GM10266 (cell line): ENCODE results near the gene BCL2L1.
A peak's percentile ranks its signal among the peaks of the same experiment; 100 is the strongest.
"Not testable (repeated sequence)": the region's sequence is repeated elsewhere in the genome, so short reads cannot be mapped to it uniquely, and the experiment has no call there.

Experiments
- DNase-seq: peaks from one replicate; pipeline ENCODE4 v3.0.0; 2012; ENCODE audit errors: extremely low spot score
- CTCF ChIP-seq: IDR thresholded peaks from 2 replicates; pipeline ENCODE4 v1.5.1; 2012; ENCODE audit warnings: mild to moderate bottlenecking, low read depth; ENCODE audit not compliant: control insufficient read depth, insufficient read depth; ENCODE audit errors: missing control alignments

BCL2L1 gene

GRCh38 chr20:31663524-31663837, 59.2 kb downstream of the BCL2L1 start:
- no peak for DNase-seq
- TF ChIP-seq CTCF, result no peak

GRCh38 chr20:31662372-31662854, 60.3 kb downstream of the BCL2L1 start:
- no peak for TF ChIP-seq CTCF
- DNase-seq, result no peak

GRCh38 chr20:31661625-31662371, 60.9 kb downstream of the BCL2L1 start:
- peak; percentile 82 for DNase-seq
- peak; percentile 79 for TF ChIP-seq CTCF

GRCh38 chr20:31654534-31654933, 68.1 kb downstream of the BCL2L1 start:
- no peak for TF ChIP-seq CTCF
- no peak for DNase-seq

GRCh38 chr20:31653561-31653960, 69.1 kb downstream of the BCL2L1 start:
- TF ChIP-seq CTCF, result no peak
- DNase-seq, result no peak

- DNase-seq, result no peak
- no peak for TF ChIP-seq CTCF
These were observed 69.7 kb downstream of the BCL2L1 start for GRCh38 chr20:31652917-31653396.

- DNase-seq, result not testable (repeated sequence)
These were observed 74.6 kb downstream of the BCL2L1 start for GRCh38 chr20:31648104-31648503.
